OCI-LY3 (cell line): ENCODE measurements around the gene ALCAM.

ENCODE experiments used
- H2AFZ ChIP-seq: fragments of 200-600, 300-600 bp; shearing (Covaris generic); 2 replicates; pipeline ENCODE4 v1.6.0; 2014; ENCODE audit warnings: antibody characterized with exemption, low read depth, low read length
- H3K27ac ChIP-seq: fragments of 200-600, 300-600 bp; sonication (generic); 2 replicates; pipeline ENCODE4 v1.5.1; 2014; ENCODE audit warnings: mild to moderate bottlenecking, low read length, moderate library complexity, mixed read lengths
- H3K27me3 ChIP-seq: fragments of 200-600, 300-600 bp; sonication (generic); 2 replicates; pipeline ENCODE4 v1.6.1; 2014; ENCODE audit warnings: low read depth, low read length, mixed read lengths
- H3K36me3 ChIP-seq: fragments of 200-600, 300-600 bp; sonication (generic); replicated peaks from 2 replicates; pipeline ENCODE3; 2014; ENCODE audit warnings: low read depth, low read length, mixed read lengths
- H3K4me1 ChIP-seq: fragments of 300-600, 200-600 bp; sonication (generic); 2 replicates; pipeline ENCODE4 v1.6.1; 2014; ENCODE audit warnings: low read length, mixed read lengths
- H3K4me2 ChIP-seq: fragments of 200-600, 300-600 bp; sonication (generic); 2 replicates; pipeline ENCODE4 v1.6.1; 2014; ENCODE audit warnings: low read length, mixed read lengths
- H3K4me3 ChIP-seq: fragments of 300-600, 200-600 bp; sonication (generic); 2 replicates; pipeline ENCODE4 v1.5.1; 2014; ENCODE audit warnings: antibody characterized with exemption, mild to moderate bottlenecking, low read length, moderate library complexity
- H3K79me2 ChIP-seq: fragments of 300-600, 200-600 bp; shearing (Covaris generic); 2 replicates; pipeline ENCODE4 v1.6.1; 2014; ENCODE audit warnings: mild to moderate bottlenecking, low read length, mixed read lengths
- H3K9ac ChIP-seq: fragments of 300-600, 200-600 bp; shearing (Covaris generic); 2 replicates; pipeline ENCODE4 v1.6.0; 2014; ENCODE audit warnings: mild to moderate bottlenecking, low read length, moderate library complexity
- H3K9me3 ChIP-seq: fragments of 200-600, 300-600 bp; shearing (Covaris generic); 2 replicates; pipeline ENCODE4 v1.6.1; 2014; ENCODE audit warnings: low read length, mixed read lengths; ENCODE audit not compliant: insufficient read depth
- H4K20me1 ChIP-seq: fragments of 200-600, 300-600 bp; sonication (generic); 2 replicates; pipeline ENCODE4 v1.6.1; 2016; ENCODE audit warnings: low read length, mixed read lengths; ENCODE audit not compliant: insufficient read depth
- EZH2phosphoT487 ChIP-seq: fragments of 200-600 bp; shearing (Covaris generic); IDR thresholded peaks from 2 replicates; pipeline ENCODE4 v1.6.1; 2018; ENCODE audit warnings: antibody characterized with exemption, mixed run types, low read depth
- TF ChIP-seq, protein P1 (sequence below): fragments of 200-600, 300-600 bp; sonication (generic); IDR thresholded peaks from 2 replicates; pipeline ENCODE4 v1.5.1; 2014; ENCODE audit warnings: antibody characterized with exemption, low read length, low read depth

ALCAM gene

DNA sequence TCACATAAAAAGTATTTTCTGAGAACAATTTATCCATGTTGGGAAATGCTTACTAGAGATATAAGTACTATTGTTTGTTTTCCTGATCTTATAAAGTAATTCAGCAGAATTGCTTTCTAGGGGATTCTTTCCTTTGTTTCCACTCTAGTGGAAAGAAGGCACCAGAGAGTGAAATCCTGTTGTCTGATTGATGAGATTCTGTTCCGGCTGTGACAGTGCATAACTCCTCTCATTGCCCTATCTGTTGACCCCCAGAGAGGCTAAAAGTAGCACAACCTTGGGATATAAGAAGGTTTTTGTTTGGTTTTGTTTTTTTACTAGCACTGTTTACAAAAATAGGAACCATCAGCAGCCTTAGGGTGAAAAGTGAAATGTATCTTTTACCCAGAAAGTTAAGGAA is 114.1 kb downstream of the ALCAM start:
- Histone ChIP-seq H3K27ac (no peak overlapping the region), H2AFZ (no peak overlapping the region), H4K20me1 (no peaks in the 10 kb centered on the region), H3K4me3 (no peak overlapping the region), H3K9ac (no peak overlapping the region), H3K27me3 (no peaks in the 10 kb centered on the region), H3K79me2 (peaks cover 68% of the 10 kb centered on the region), H3K9me3 (peaks cover 6% of the 10 kb centered on the region; the same call in 1 of the 2 replicates), H3K36me3 (peaks cover 10% of the 10 kb centered on the region), H3K4me1 (no peaks in the 10 kb centered on the region), H3K4me2 (no peak overlapping the region)
- TF ChIP-seq, protein P1, sequence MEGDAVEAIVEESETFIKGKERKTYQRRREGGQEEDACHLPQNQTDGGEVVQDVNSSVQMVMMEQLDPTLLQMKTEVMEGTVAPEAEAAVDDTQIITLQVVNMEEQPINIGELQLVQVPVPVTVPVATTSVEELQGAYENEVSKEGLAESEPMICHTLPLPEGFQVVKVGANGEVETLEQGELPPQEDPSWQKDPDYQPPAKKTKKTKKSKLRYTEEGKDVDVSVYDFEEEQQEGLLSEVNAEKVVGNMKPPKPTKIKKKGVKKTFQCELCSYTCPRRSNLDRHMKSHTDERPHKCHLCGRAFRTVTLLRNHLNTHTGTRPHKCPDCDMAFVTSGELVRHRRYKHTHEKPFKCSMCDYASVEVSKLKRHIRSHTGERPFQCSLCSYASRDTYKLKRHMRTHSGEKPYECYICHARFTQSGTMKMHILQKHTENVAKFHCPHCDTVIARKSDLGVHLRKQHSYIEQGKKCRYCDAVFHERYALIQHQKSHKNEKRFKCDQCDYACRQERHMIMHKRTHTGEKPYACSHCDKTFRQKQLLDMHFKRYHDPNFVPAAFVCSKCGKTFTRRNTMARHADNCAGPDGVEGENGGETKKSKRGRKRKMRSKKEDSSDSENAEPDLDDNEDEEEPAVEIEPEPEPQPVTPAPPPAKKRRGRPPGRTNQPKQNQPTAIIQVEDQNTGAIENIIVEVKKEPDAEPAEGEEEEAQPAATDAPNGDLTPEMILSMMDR = no peak
- TF ChIP-seq EZH2phosphoT487 = no peak

DNA sequence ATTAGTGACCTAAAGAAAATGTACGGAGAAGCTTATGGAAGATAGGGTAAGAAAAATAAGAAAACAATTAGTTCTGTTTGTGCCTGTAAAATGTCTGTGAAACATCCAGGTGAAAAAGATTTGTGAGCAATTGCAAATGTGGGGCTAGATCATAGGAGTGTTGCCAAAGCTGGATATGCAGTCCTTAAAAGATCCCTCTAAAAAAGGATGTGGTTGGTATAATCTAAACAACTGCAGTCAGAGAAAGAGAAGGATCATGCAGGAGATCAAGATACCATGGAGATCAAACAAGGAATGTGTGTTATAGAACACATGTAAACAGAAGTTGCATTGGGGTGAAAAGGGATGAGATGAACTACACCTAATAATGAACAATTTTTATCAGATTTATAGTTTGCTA is 116.8 kb downstream of the ALCAM start:
- Histone ChIP-seq H3K27ac (no peak overlapping the region), H3K4me2 (no peak overlapping the region), H3K4me1 (no peaks in the 10 kb centered on the region), H3K4me3 (no peak overlapping the region), H3K36me3 (peaks cover 15% of the 10 kb centered on the region), H3K79me2 (peaks cover 51% of the 10 kb centered on the region), H3K9me3 (peaks cover 3% of the 10 kb centered on the region; the same call in 1 of the 2 replicates), H4K20me1 (no peaks in the 10 kb centered on the region), H2AFZ (no peak overlapping the region), H3K27me3 (no peaks in the 10 kb centered on the region), H3K9ac (no peak overlapping the region)
- TF ChIP-seq, protein P1 = no peak
- no peak for TF ChIP-seq EZH2phosphoT487

- Histone ChIP-seq H2AFZ (no peak overlapping the region), H3K27me3 (no peaks in the 10 kb centered on the region), H3K4me2 (no peak overlapping the region), H3K36me3 (peaks cover 40% of the 10 kb centered on the region), H3K9ac (no peak overlapping the region), H3K4me1 (no peaks in the 10 kb centered on the region), H4K20me1 (no peaks in the 10 kb centered on the region), H3K79me2 (peaks cover 41% of the 10 kb centered on the region), H3K27ac (no peak overlapping the region), H3K4me3 (no peak overlapping the region), H3K9me3 (peaks cover 17% of the 10 kb centered on the region)
- TF ChIP-seq EZH2phosphoT487 = no peak
- TF ChIP-seq, protein P1 = no peak
Measured at GRCh38 chr3:105490045-105490444, 123.3 kb downstream of the ALCAM start.

DNA sequence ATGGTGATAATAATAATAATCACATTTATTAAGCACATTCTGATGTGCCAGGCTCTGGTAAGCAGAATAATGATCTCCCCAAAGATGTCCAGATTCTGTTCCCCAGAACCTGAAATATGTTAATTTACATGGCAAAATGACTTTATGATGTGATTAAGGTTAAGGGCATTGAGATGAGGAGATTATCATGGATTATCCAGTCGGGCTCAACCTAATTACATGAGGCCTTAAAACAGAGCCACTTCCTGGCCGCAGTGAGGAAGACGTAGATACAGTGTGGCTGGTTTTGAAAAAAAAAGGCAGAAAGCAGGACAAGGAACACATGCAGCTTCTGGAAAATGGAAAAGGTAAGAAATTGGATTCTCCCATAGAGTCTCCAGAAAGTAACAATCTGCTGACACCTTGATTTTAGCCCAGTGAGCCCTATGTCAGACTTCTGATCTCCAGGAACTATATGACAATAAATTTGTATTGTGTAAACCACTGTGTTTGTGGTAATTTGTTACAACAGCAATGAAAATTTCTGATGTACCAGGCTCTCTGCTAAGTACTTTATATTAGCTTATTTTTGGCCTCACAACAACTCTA is 126.7 kb downstream of the ALCAM start:
- peaks cover 34% of the 10 kb centered on the region for H3K79me2 ChIP-seq
- no peak overlapping the region for H3K27ac ChIP-seq
- H4K20me1 ChIP-seq = no peaks in the 10 kb centered on the region
- H3K9ac ChIP-seq = no peak overlapping the region
- H3K4me1 ChIP-seq = no peaks in the 10 kb centered on the region
- peaks cover 26% of the 10 kb centered on the region for H3K36me3 ChIP-seq
- H3K4me3 ChIP-seq = no peak overlapping the region
- no peaks in the 10 kb centered on the region for H3K27me3 ChIP-seq
- TF ChIP-seq, protein P1 = no peak
- H3K9me3 ChIP-seq = peaks cover 15% of the 10 kb centered on the region
- H2AFZ ChIP-seq = no peak overlapping the region
- H3K4me2 ChIP-seq = no peak overlapping the region
